Liver (tissue), 3 donors: ENCODE results near the gene ATP6V0E2.

Experiments used
- CTCF ChIP-seq: fragments of 150-350 bp; IDR thresholded peaks from 2 replicates; pipeline ENCODE4 v1.5.1; 2017; ENCODE audit warnings: improper control_type of control experiment, low read depth, low read length; ENCODE audit not compliant: missing input control
- GABPA ChIP-seq, 2 donors: IDR thresholded peaks in 1 of 2; conservative IDR thresholded peaks in 1 of 2; 2 replicates each; pipeline ENCODE4 v1.6.1; 2016; ENCODE audit warnings: antibody characterized with exemption in 2 of 2, mild to moderate bottlenecking in 1 of 2, moderate library complexity in 1 of 2
- JUND ChIP-seq, 2 donors: IDR thresholded peaks; 2 replicates each; pipeline ENCODE4 v1.6.1; 2016; ENCODE audit warnings: antibody characterized with exemption in 2 of 2
- MAX ChIP-seq: IDR thresholded peaks from 2 replicates; pipeline ENCODE4 v1.6.1; 2016; ENCODE audit warnings: antibody characterized with exemption
- ZBTB33 ChIP-seq: IDR thresholded peaks from 2 replicates; pipeline ENCODE4 v1.6.1; 2016; ENCODE audit warnings: antibody characterized with exemption
- donor health status: healthy.
- donor health status: healthy.

- no peak for TF ChIP-seq MAX
- no peak for TF ChIP-seq ZBTB33
- TF ChIP-seq CTCF: no peak
- no peak for TF ChIP-seq GABPA (IDR thresholded peaks at IDR 0.05 in 1 of 2, conservative IDR thresholded peaks at IDR 0.05 in 1 of 2)
- no peak for TF ChIP-seq JUND (IDR thresholded peaks at IDR 0.05)
These were observed 12.2 kb downstream of the ATP6V0E2 start for GRCh38 chr7:149886018-149886415.
